GM19324 (cell line): ENCODE data around the gene INS.
"Not testable (repeated sequence)": the region's sequence is repeated elsewhere in the genome, so short reads cannot be mapped to it uniquely, and the experiment has no call there.

ENCODE experiments used
- ATAC-seq: cut with Tn5 transposase; IDR thresholded peaks from one replicate; pipeline ENCODE4 v1.9.1; 2021; ENCODE audit warnings: mild to moderate bottlenecking, moderate library complexity; ENCODE audit not compliant: unreplicated experiment, low FRiP score

Gene INS

GRCh38 chr11:2199466-2200341 is 38.7 kb upstream of the INS start:
- no peak for ATAC-seq

- ATAC-seq: no peak
These were observed 37.8 kb upstream of the INS start for GRCh38 chr11:2198621-2199365.

GRCh38 chr11:2197771-2198520 is 36.9 kb upstream of the INS start:
- no peak for ATAC-seq

GRCh38 chr11:2196970-2197770 is 36.2 kb upstream of the INS start:
- no peak for ATAC-seq

- no peak for ATAC-seq
These were observed 34.7 kb upstream of the INS start for GRCh38 chr11:2195756-2196088.

GRCh38 chr11:2194877-2195755 is 34.1 kb upstream of the INS start:
- no peak for ATAC-seq

- not testable (repeated sequence) for ATAC-seq
These were observed 33.0 kb upstream of the INS start for GRCh38 chr11:2193888-2194595.

- no peak for ATAC-seq
These were observed 32.3 kb upstream of the INS start for GRCh38 chr11:2193099-2193887.

- no peak for ATAC-seq
These were observed 31.4 kb upstream of the INS start for GRCh38 chr11:2192435-2192834.

- no peak for ATAC-seq
These were observed 30.9 kb upstream of the INS start for GRCh38 chr11:2191883-2192282.

GRCh38 chr11:2190657-2191471 is 29.9 kb upstream of the INS start:
- no peak for ATAC-seq

- ATAC-seq: no peak
These were observed 29.1 kb upstream of the INS start for GRCh38 chr11:2189938-2190656.

GRCh38 chr11:2188745-2189144 is 27.7 kb upstream of the INS start:
- ATAC-seq: no peak

- ATAC-seq: no peak
These were observed 26.3 kb upstream of the INS start for GRCh38 chr11:2187280-2187707.

GRCh38 chr11:2186669-2187279 is 25.8 kb upstream of the INS start:
- no peak for ATAC-seq
